Activated CD8-positive, alpha-beta T cell treated with anti-CD3 and anti-CD28 coated beads for 36 hours (primary cell): ENCODE results near the gene RPUSD3. TPM values are rescaled to one million over a fixed set of nuclear protein-coding genes. Genes with fewer than 3 reads are reported as not detected.

Experiments used
- ATAC-seq: fragments of 200-7000 bp; cut with Tn5 transposase; one replicate; pipeline ENCODE4 v1.10.0; 2021; ENCODE audit warnings: mild to moderate bottlenecking, moderate library complexity
- CTCF ChIA-PET: fragments of 350-600 bp; sonication (Branson Sonifier 250); formaldehyde crosslinking; loops from one replicate; lab custom pipeline; 2021; ENCODE audit warnings: antibody characterized with exemption; lab: Charles Lee
- POLR2A ChIA-PET: fragments of 350-600 bp; sonication (Branson Sonifier 250); formaldehyde crosslinking; loops from one replicate; lab custom pipeline; 2021; ENCODE audit warnings: antibody characterized with exemption; lab: Charles Lee
- DNase-seq: peaks from one replicate; pipeline ENCODE4 v3.0.0-alpha.2; 2020
- H3K27ac Mint-ChIP-seq: one replicate; pipeline ENCODE4 v1.8.0; 2021; ENCODE audit warnings: mild to moderate bottlenecking, mixed read lengths
- H3K27me3 Mint-ChIP-seq: one replicate; pipeline ENCODE4 v1.8.0; 2021; ENCODE audit warnings: mixed read lengths
- H3K36me3 Mint-ChIP-seq: one replicate; pipeline ENCODE4 v1.8.0; 2021; ENCODE audit warnings: low read depth, mixed read lengths
- H3K4me1 Mint-ChIP-seq: one replicate; pipeline ENCODE4 v1.8.0; 2021; ENCODE audit warnings: low read depth, mixed read lengths
- H3K4me3 Mint-ChIP-seq: one replicate; pipeline ENCODE4 v1.8.0; 2021; ENCODE audit warnings: mild to moderate bottlenecking, moderate library complexity, mixed read lengths
- H3K9me3 Mint-ChIP-seq: one replicate; pipeline ENCODE4 v1.8.0; 2021; ENCODE audit warnings: mixed read lengths
- CTCF ChIP-seq: fragments of 200-600 bp; IDR thresholded peaks from one replicate; pipeline ENCODE4 v1.8.0; 2022; ENCODE audit warnings: antibody characterized with exemption, mild to moderate bottlenecking
- intact Hi-C: fragments of 100-400 bp; cut with micrococcal nuclease; formaldehyde crosslinking; loops from one replicate; pipeline ENCODE4 v1.10.0; 2022
- total RNA-seq, 2 experiments: library from RNA; stranded (reverse); gene quantifications; one replicate each; pipeline ENCODE4 v1.2.3, GENCODE V29; 2021

Gene RPUSD3
- total RNA-seq, 2 experiments from 2014 or later = 78.8 to 83.5 TPM

- TF ChIP-seq CTCF = no peak
- DNase-seq = no peak
- Mint-ChIP-seq H3K4me3 (no peak overlapping the region), H3K36me3 (peaks cover 25% of the 10 kb centered on the region), H3K27ac (no peak overlapping the region), H3K4me1 (peaks cover 13% of the 10 kb centered on the region), H3K27me3 (no peaks in the 10 kb centered on the region), H3K9me3 (peaks cover 2% of the 10 kb centered on the region)
- ChIA-PET CTCF (no interaction called here), POLR2A (no interaction called here)
- intact Hi-C loops = no loop called here
- no peak for ATAC-seq
These were observed 44.7 kb upstream of the RPUSD3 start for GRCh38 chr3:9888540-9888939.

DNA sequence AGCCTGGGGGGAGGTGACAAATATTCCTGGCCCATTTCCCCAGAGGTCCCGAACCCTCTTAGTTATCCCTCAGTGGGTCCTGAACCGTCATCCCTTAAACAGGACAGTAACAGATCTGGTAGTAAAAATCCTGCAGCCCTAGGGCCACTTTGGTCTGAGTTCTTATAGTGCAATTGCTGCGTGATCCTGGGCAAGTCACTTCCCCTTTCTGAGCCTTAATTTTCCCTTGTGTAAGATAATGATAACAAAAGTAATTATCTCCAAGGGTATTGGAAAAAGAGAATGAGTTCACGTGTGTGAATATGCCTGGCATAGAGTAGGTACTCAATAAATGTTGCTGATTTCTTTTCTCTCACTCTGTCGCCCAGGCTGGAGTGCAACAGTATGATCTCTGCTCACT is 43.7 kb upstream of the RPUSD3 start:
- no peak for ATAC-seq
- CTCF ChIA-PET = no interaction called here

GRCh38 chr3:9886328-9886727 is 42.5 kb upstream of the RPUSD3 start:
- Mint-ChIP-seq H3K9me3 (no peaks in the 10 kb centered on the region), H3K4me1 (peaks cover 1% of the 10 kb centered on the region), H3K36me3 (peaks cover 7% of the 10 kb centered on the region), H3K27ac (no peak overlapping the region), H3K4me3 (no peak overlapping the region), H3K27me3 (no peaks in the 10 kb centered on the region)
- intact Hi-C loops = no loop called here
- ChIA-PET CTCF (no interaction called here), POLR2A (no interaction called here)
- no peak for ATAC-seq
- no peak for DNase-seq
- no peak for TF ChIP-seq CTCF

More for the DNA sequence above, 43.7 kb upstream of the RPUSD3 start:
- Mint-ChIP-seq H3K27me3 (no peaks in the 10 kb centered on the region), H3K9me3 (no peaks in the 10 kb centered on the region), H3K36me3 (peaks cover 14% of the 10 kb centered on the region), H3K27ac (no peak overlapping the region), H3K4me3 (no peak overlapping the region), H3K4me1 (peaks cover 5% of the 10 kb centered on the region)
- POLR2A ChIA-PET = no interaction called here
- TF ChIP-seq CTCF = no peak
- DNase-seq = no peak
- intact Hi-C loops = no loop called here

DNA sequence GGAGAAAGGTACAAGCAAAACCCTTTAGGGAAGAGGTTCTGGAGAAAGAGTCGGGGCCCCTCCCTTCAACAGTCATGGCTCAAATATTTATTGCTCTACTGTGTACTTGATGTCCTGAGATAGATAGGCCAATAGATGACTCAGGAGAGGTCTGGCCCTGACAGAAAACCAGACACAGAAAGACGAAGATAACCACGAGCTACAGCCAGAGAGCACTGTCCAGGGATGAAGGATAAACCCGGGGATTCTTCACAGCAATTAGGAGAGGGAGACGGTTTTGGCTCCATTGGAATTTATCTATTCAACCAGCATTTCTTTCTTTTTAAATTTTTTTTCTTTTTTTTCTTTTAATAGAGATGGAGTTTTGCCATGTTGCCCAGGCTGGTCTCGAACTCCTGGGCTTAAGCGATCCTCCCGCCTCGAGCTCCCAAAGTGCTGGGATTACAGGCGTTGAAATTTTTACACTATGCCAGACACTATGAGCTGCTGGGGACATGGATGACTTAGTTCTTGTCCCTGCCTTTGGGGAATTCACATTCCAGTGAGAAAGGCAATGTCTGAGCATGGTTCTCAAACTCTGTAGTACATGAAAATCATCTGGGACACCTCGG is 40.9 kb upstream of the RPUSD3 start:
- no peaks in the 10 kb centered on the region for H3K9me3 Mint-ChIP-seq
- H3K4me3 Mint-ChIP-seq = no peak overlapping the region
- ATAC-seq (no peak), DNase-seq (no peak)
- H3K27me3 Mint-ChIP-seq = no peaks in the 10 kb centered on the region
- intact Hi-C loops = no loop called here
- H3K36me3 Mint-ChIP-seq = no peaks in the 10 kb centered on the region
- no peaks in the 10 kb centered on the region for H3K4me1 Mint-ChIP-seq
- ChIA-PET CTCF (interaction anchor here (1.2 to 2.1 kb wide), 4 partner anchors 9 to 98 kb away, joined by 3 to 6 read pairs (median 4); no protein-coding TSS in a partner anchor), POLR2A (interaction anchor here (0.7 kb wide), 1 partner anchor 10 kb away, joined by 4 read pairs; no protein-coding TSS in a partner anchor)
- no peak overlapping the region for H3K27ac Mint-ChIP-seq
- no peak for TF ChIP-seq CTCF

DNA sequence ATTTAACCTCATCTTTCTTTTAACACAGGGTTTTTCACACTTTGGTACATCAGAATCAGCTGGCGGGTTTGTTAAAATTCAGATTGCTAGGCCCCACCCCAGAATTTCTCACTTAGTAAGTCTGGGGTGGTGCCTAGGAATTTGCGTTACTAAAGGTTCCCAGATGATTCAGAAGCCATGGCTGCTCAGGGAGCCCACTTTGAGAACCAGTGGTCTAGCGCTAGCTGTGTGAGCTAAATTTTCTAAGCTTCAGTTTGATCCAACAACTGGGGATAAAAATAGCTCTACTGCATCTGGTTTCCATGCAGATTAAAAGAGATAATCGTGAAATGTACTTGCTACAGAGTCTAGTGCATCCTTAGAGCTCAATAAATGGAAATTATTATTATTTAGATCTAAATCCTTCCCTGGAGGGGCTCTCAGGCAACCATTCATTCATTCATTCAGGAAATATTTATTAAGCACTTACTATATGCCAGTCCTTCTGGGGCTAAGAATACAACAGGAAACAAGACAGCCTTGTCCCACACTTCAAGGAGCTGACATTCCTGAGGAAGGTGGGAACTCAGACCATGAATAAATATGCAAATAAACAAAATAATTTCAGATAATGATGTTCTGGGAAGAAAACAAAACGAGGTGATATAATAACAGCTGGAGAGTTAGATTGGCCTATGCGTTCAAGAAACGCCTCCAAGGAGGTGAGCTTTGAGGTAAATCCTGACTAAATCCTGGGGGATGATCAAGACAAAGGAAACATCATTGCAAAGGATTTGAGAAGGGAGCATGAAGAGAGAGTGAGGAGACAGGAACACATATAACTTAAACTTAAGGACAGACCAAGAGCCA is 40.1 kb upstream of the RPUSD3 start:
- intact Hi-C loops = no loop called here
- POLR2A ChIA-PET = no interaction called here
- TF ChIP-seq CTCF = no peak
- DNase-seq = no peak
- H3K27ac Mint-ChIP-seq = no peak overlapping the region
- H3K9me3 Mint-ChIP-seq = no peaks in the 10 kb centered on the region
- CTCF ChIA-PET = interaction anchor here (0.6 to 2.1 kb wide), 6 partner anchors 10 to 100 kb away, joined by 3 to 7 read pairs (median 4); partner anchors contain the start of gene CRELD1
- H3K4me3 Mint-ChIP-seq = no peak overlapping the region
- H3K27me3 Mint-ChIP-seq = no peaks in the 10 kb centered on the region
- ATAC-seq = no peak
- H3K4me1 Mint-ChIP-seq = no peaks in the 10 kb centered on the region
- H3K36me3 Mint-ChIP-seq = no peaks in the 10 kb centered on the region
